RPMI8226 (cell line): Measurements from ENCODE around the gene ALOX5.
"Not testable (repeated sequence)": the region's sequence is repeated elsewhere in the genome, so short reads cannot be mapped to it uniquely, and the experiment has no call there.

Source experiments
- DNase-seq: peaks from one replicate; pipeline ENCODE4 v3.0.0-alpha.2; 2015

Gene ALOX5

GRCh38 chr10:45408421-45409319, 34.7 kb downstream of the ALOX5 start:
- DNase-seq = peak; percentile 47

GRCh38 chr10:45409347-45409746, 35.3 kb downstream of the ALOX5 start:
- DNase-seq = not testable (repeated sequence)

GRCh38 chr10:45409782-45410181, 35.8 kb downstream of the ALOX5 start:
- no peak for DNase-seq

GRCh38 chr10:45410489-45410806, 36.4 kb downstream of the ALOX5 start:
- no peak for DNase-seq

- no peak for DNase-seq
Measured at GRCh38 chr10:45410807-45411606, 37.0 kb downstream of the ALOX5 start.

- DNase-seq = no peak
Measured at GRCh38 chr10:45411607-45411940, 37.6 kb downstream of the ALOX5 start.

- not testable (repeated sequence) for DNase-seq
Measured at GRCh38 chr10:45415062-45415461, 41.0 kb downstream of the ALOX5 start.

- no peak for DNase-seq
Measured at GRCh38 chr10:45416603-45417002, 42.6 kb downstream of the ALOX5 start.

GRCh38 chr10:45417746-45418145, 43.7 kb downstream of the ALOX5 start:
- DNase-seq = no peak

GRCh38 chr10:45418417-45418848, 44.4 kb downstream of the ALOX5 start:
- DNase-seq = no peak

GRCh38 chr10:45418849-45419675, 45.0 kb downstream of the ALOX5 start:
- DNase-seq = peak; percentile 62

GRCh38 chr10:45419676-45420025, 45.6 kb downstream of the ALOX5 start:
- DNase-seq = no peak

- DNase-seq = peak; percentile 95
Measured at GRCh38 chr10:45420453-45421192, 46.6 kb downstream of the ALOX5 start.

GRCh38 chr10:45421221-45422097, 47.4 kb downstream of the ALOX5 start:
- DNase-seq = peak; percentile 60

- no peak for DNase-seq
Measured at GRCh38 chr10:45422207-45422865, 48.3 kb downstream of the ALOX5 start.

GRCh38 chr10:45422866-45423659, 49.0 kb downstream of the ALOX5 start:
- DNase-seq = no peak

GRCh38 chr10:45423976-45424499, 50.0 kb downstream of the ALOX5 start:
- DNase-seq = no peak

GRCh38 chr10:45424668-45425404, 50.8 kb downstream of the ALOX5 start:
- DNase-seq = no peak
